ENCODE data around the gene AMHR2.
"Not testable (repeated sequence)": the region's sequence is repeated elsewhere in the genome, so short reads cannot be mapped to it uniquely, and the experiment has no call there.

Gene AMHR2

DNA sequence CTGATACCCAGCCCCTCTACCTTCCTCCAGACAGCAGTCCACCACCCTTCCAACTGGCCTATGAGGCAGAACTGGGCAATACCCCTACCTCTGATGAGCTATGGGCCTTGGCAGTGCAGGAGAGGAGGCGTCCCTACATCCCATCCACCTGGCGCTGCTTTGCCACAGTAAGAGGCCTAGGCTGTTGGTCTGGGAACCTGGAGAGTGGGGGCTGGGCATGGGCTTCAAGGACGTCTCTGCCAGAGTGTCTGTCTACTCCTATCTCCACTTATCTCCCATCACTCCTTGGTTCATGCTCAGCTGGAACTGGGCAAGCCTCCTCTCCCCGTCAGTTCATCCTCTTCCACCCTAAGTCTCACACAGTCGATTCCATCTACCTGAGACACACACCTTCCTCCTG is 6.5 kb downstream of the AMHR2 start:
- TF ChIP-seq, protein P1, sequence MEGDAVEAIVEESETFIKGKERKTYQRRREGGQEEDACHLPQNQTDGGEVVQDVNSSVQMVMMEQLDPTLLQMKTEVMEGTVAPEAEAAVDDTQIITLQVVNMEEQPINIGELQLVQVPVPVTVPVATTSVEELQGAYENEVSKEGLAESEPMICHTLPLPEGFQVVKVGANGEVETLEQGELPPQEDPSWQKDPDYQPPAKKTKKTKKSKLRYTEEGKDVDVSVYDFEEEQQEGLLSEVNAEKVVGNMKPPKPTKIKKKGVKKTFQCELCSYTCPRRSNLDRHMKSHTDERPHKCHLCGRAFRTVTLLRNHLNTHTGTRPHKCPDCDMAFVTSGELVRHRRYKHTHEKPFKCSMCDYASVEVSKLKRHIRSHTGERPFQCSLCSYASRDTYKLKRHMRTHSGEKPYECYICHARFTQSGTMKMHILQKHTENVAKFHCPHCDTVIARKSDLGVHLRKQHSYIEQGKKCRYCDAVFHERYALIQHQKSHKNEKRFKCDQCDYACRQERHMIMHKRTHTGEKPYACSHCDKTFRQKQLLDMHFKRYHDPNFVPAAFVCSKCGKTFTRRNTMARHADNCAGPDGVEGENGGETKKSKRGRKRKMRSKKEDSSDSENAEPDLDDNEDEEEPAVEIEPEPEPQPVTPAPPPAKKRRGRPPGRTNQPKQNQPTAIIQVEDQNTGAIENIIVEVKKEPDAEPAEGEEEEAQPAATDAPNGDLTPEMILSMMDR (IDR thresholded peaks at IDR 0.05; ENCODE audit: control insufficient read depth, insufficient read depth, low read depth, low read length, missing control alignments) = no peak
- no peak overlapping the region for H3K4me3 ChIP-seq (ENCODE audit: control insufficient read depth, low read depth, low read length)
- DNase-seq (ENCODE audit: low read depth) = no peak

DNA sequence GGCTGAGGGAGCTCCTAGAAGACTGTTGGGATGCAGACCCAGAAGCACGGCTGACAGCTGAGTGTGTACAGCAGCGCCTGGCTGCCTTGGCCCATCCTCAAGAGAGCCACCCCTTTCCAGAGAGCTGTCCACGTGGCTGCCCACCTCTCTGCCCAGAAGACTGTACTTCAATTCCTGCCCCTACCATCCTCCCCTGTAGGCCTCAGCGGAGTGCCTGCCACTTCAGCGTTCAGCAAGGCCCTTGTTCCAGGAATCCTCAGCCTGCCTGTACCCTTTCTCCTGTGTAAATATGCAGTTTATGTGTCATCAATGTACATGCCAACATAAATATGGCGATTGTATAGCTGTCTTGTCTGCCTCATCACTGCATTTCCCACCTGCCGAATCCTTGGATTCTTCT is 7.5 kb downstream of the AMHR2 start:
- DNase-seq (ENCODE audit: low read depth) = no peak
- TF ChIP-seq, protein P1 (IDR thresholded peaks at IDR 0.05; ENCODE audit: control insufficient read depth, insufficient read depth, low read depth, low read length, missing control alignments) = no peak
- H3K4me3 ChIP-seq (ENCODE audit: control insufficient read depth, low read depth, low read length) = no peak overlapping the region

DNA sequence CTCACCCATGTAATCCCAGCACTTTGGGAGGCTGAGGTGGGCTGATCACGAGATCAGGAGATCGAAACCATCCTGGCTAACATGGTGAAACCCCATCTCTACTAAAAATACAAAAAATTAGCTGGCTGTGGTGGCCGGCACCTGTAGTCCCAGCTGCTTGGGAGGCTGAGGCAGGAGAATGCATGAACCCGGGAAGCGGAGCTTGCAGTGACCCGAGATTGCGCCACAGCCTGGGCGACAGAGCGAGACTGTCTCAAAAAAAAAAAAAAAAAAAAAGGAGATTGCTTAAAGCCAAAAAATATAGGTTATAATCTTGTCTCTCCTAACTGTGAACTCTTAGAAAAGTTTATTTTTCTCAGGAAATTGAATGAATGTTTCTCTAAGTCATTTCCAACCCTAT is 11.7 kb downstream of the AMHR2 start:
- not testable (repeated sequence) for H3K4me3 ChIP-seq (ENCODE audit: control insufficient read depth, low read depth, low read length); DNase-seq (ENCODE audit: low read depth)

DNA sequence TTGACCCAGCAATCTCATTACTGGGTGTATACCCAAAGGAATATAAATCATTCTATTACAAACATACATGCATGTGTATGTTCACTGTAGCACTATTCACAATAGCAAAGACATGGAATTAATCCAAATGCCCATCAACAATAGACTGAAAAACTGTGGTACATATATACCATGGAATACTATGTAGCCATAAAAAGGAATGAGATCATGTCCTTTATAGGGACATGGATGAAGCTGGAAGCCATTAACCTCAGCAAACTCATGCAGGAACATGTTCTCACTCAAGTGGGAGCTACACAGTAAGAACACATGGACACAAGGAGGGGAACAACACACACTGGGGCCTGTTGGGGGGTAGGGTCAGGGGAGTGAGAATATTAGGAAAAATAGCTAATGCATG is 15.9 kb downstream of the AMHR2 start:
- not testable (repeated sequence) for H3K4me3 ChIP-seq (ENCODE audit: control insufficient read depth, low read depth, low read length); DNase-seq (ENCODE audit: low read depth)

DNA sequence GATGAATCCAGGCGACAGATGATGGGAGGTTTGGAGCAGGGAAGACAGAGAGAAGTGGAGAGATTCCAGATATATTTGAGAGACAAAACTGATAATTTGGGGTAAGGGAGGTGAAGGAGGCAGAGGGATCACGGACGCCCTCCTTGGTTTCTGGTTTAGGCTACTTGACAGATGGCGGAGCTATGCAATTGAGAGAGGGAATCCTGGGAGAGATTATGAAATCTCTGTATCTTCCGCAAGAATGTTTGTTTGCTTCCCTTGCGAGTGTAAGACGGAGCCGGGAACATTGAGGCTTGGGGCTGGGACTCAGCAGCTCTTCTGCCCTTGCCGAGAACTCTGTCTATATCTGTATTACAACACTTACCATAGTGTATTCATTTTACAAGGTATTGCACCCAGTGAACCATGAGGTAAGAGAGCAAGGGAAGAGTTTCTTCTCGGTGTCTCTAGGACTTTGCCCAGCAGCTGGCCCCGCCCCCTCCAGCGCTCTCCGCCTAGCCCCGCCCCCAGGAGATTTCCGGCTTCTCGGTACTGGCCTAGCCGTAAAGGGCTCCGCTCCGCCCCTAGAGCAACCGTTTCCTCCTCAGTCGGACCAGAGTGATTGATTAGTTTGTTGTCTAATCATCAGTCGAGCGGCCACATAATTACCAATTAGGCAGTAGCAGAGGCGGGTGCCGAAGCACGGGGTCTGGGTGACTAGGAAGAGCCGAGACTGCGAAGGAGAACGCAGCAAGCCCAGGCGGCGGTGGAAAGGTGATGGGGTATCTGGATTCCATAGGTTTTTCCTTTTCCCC is 17.6 kb downstream of the AMHR2 start, which contains the start of gene PRR13:
TSS of gene PRR13 (plus strand) at position 695 of the 794 bp plus-strand sequence. CDS start 981 bp downstream, outside the sequence.
- DNase-seq (ENCODE audit: low read depth) = peak; percentile 99
- H3K4me3 ChIP-seq (ENCODE audit: control insufficient read depth, low read depth, low read length) = peak within 1 kb of the TSS; percentile 86
- TF ChIP-seq, protein P1 (IDR thresholded peaks at IDR 0.05; ENCODE audit: control insufficient read depth, insufficient read depth, low read depth, low read length, missing control alignments) = no peak

DNA sequence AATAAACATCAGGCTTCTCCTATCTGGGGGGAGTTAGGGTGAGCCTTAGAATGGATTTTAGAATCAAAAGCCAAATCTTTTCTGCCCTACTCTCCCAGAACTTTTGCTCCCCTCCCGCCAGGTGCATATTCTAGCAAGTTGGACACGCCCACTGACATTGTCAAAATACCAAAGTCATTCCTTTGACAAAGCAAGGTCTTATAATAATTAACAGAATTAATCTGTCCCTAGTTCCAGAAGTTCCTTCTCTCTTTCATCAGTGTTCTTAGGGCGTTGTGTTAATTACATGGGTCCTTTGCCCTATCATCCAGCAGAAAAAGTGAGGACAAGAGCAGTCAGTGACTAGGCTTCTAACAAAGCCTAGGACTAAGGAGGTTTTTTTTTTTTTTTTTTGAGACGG is 20.3 kb downstream of the AMHR2 start:
- no peak overlapping the region for H3K4me3 ChIP-seq (ENCODE audit: control insufficient read depth, low read depth, low read length)
- TF ChIP-seq, protein P1 (IDR thresholded peaks at IDR 0.05; ENCODE audit: control insufficient read depth, insufficient read depth, low read depth, low read length, missing control alignments) = no peak
- no peak for DNase-seq (ENCODE audit: low read depth)

DNA sequence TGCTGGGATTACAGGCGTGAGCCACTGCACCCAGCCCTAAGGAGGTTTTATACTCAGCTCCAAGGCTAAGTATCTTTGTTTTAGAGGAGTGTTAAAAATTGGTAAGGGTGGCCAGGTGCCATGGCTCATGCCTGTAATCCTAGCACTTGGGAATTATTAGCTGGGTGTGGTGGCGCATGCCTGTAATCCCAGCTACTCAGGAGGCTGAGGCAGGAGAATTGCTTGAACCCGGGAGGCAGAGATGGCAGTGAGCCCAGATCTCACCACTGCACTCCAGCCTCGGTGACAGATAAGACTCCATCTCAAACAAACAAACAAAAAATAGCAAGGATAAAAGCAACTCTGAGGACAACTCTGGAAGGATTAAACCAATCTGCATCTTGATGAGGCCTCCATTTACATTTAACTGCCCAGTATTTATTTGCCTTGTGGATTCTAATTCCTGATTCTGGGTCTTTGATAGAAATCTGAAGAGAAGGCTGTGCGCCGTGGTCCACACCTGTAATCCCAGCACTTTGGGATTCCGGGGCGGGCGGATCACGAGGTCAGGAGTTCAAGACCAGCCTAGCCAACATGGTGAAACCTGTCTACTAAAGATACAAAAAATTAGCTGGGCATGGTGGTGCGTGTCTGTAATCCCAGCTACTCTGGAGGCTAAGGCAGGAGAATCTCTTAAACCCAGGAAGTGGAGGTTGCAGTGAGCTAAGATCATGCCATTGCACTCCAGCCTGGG is 21.1 kb downstream of the AMHR2 start:
- not testable (repeated sequence) for DNase-seq (ENCODE audit: low read depth); H3K4me3 ChIP-seq (ENCODE audit: control insufficient read depth, low read depth, low read length)

DNA sequence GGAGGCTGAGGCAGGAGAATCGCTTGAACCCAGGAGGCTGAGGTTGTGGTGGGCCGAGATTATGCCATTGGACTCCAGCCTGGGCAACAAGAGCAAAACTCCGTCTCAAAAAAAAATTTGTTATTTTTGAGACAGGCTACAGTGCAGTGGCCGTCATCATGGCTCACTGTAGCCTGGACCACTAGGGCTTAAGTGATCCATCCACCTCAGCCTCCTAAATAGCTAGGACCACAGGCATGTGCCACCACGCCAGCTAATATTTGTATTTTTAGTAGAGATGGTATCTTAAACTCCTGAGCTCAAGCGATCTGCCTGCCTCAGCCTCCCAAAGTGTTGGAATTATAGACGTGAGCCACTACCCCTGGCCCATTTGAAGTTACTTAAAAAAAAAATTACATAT is 27.3 kb downstream of the AMHR2 start:
- no peak for DNase-seq (ENCODE audit: low read depth)
- TF ChIP-seq, protein P1 (IDR thresholded peaks at IDR 0.05; ENCODE audit: control insufficient read depth, insufficient read depth, low read depth, low read length, missing control alignments) = no peak
- no peak overlapping the region for H3K4me3 ChIP-seq (ENCODE audit: control insufficient read depth, low read depth, low read length)

Measured in AG09309 (cell line).